ENCODE measurements around the gene DEGS1.

Gene DEGS1

DNA sequence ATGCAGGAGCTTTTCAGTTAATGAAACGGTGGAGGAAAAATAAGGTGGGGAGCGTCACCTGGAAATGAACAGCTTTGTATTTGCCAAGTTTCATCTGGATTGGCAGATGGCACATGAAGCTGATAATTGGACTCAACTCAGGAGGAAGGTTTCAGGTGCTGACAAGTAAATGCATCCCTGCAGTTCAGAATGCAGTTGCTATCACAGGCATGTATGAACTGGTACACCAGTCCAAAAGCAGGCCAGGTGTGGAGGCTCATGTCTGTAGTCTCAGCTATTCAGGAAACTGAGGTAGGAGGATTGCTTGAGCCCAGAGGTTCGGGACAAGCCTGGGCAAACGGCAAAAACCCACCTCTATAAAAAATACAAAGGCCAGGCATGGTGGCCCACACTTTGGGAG lies 15.5 kb downstream of the DEGS1 start:
- Histone ChIP-seq H2AFZ (ENCODE audit: low read length) (no peak overlapping the region), H3K27me3 (replicated peaks; ENCODE audit: insufficient read depth, low read length) (no peaks in the 10 kb centered on the region), H3K79me2 (ENCODE audit: low read length) (no peaks in the 10 kb centered on the region), H3K27ac (ENCODE audit: low read length) (no peak overlapping the region), H3K4me2 (ENCODE audit: low read depth, low read length) (no peak overlapping the region), H3K9me3 (replicated peaks; ENCODE audit: insufficient read depth, low read length) (no peaks in the 10 kb centered on the region), H3K9ac (ENCODE audit: low read length) (no peak overlapping the region), H3K4me3 (ENCODE audit: low read length) (no peak overlapping the region), H3F3A (ENCODE audit: insufficient read depth, low read length) (peaks cover 3% of the 10 kb centered on the region; the same call in 1 of the 2 replicates), H3K9me2 (replicated peaks; ENCODE audit: insufficient read depth, low read length) (no peaks in the 10 kb centered on the region), H3K36me3 (replicated peaks; ENCODE audit: insufficient read depth, low read length) (no peaks in the 10 kb centered on the region), H4K20me1 (ENCODE audit: insufficient read depth, low read length) (no peaks in the 10 kb centered on the region), H3K4me1 (ENCODE audit: low read length) (no peaks in the 10 kb centered on the region)
- TF ChIP-seq EZH2phosphoT487 (IDR thresholded peaks at IDR 0.05; ENCODE audit: low read length) (no peak), EZH2 (optimal IDR thresholded peaks at IDR 0.05; ENCODE audit: low read depth, low read length) (no peak), CTCF (IDR thresholded peaks at IDR 0.05; ENCODE audit: low read length) (no peak)
- DNase-seq, result no peak

- Histone ChIP-seq H3K9me3 (replicated peaks; ENCODE audit: insufficient read depth, low read length) (no peaks in the 10 kb centered on the region), H4K20me1 (ENCODE audit: insufficient read depth, low read length) (no peaks in the 10 kb centered on the region), H3K4me2 (ENCODE audit: low read depth, low read length) (no peak overlapping the region), H3K9me2 (replicated peaks; ENCODE audit: insufficient read depth, low read length) (no peaks in the 10 kb centered on the region), H3K9ac (ENCODE audit: low read length) (no peak overlapping the region), H3K79me2 (ENCODE audit: low read length) (no peaks in the 10 kb centered on the region), H3K27ac (ENCODE audit: low read length) (no peak overlapping the region), H3F3A (ENCODE audit: insufficient read depth, low read length) (peaks cover 3% of the 10 kb centered on the region; the same call in 1 of the 2 replicates), H3K27me3 (replicated peaks; ENCODE audit: insufficient read depth, low read length) (no peaks in the 10 kb centered on the region), H3K36me3 (replicated peaks; ENCODE audit: insufficient read depth, low read length) (no peaks in the 10 kb centered on the region), H3K4me1 (ENCODE audit: low read length) (no peaks in the 10 kb centered on the region), H2AFZ (ENCODE audit: low read length) (no peak overlapping the region), H3K4me3 (ENCODE audit: low read length) (no peak overlapping the region)
- no peak for DNase-seq
- TF ChIP-seq EZH2 (optimal IDR thresholded peaks at IDR 0.05; ENCODE audit: low read depth, low read length) (no peak), CTCF (IDR thresholded peaks at IDR 0.05; ENCODE audit: low read length) (no peak), EZH2phosphoT487 (IDR thresholded peaks at IDR 0.05; ENCODE audit: low read length) (no peak)
Measured at GRCh38 chr1:224199679-224200078, 16.6 kb downstream of the DEGS1 start.

- H3K4me2 ChIP-seq (ENCODE audit: low read depth, low read length), result no peak overlapping the region
- H3K36me3 ChIP-seq (replicated peaks; ENCODE audit: insufficient read depth, low read length), result no peaks in the 10 kb centered on the region
- no peaks in the 10 kb centered on the region for H3K9me3 ChIP-seq (replicated peaks; ENCODE audit: insufficient read depth, low read length)
- no peaks in the 10 kb centered on the region for H3K4me1 ChIP-seq (ENCODE audit: low read length)
- H3K9ac ChIP-seq (ENCODE audit: low read length), result no peak overlapping the region
- no peaks in the 10 kb centered on the region for H3F3A ChIP-seq (ENCODE audit: insufficient read depth, low read length)
- no peak overlapping the region for H2AFZ ChIP-seq (ENCODE audit: low read length)
- H4K20me1 ChIP-seq (ENCODE audit: insufficient read depth, low read length), result no peaks in the 10 kb centered on the region
- no peaks in the 10 kb centered on the region for H3K9me2 ChIP-seq (replicated peaks; ENCODE audit: insufficient read depth, low read length)
- DNase-seq, result no peak
- H3K27me3 ChIP-seq (replicated peaks; ENCODE audit: insufficient read depth, low read length), result no peaks in the 10 kb centered on the region
- H3K79me2 ChIP-seq (ENCODE audit: low read length), result no peaks in the 10 kb centered on the region
- TF ChIP-seq EZH2phosphoT487 (IDR thresholded peaks at IDR 0.05; ENCODE audit: low read length), result no peak
- H3K27ac ChIP-seq (ENCODE audit: low read length), result no peak overlapping the region
- H3K4me3 ChIP-seq (ENCODE audit: low read length), result no peak overlapping the region
Measured at GRCh38 chr1:224201383-224201782, 18.3 kb downstream of the DEGS1 start.

DNA sequence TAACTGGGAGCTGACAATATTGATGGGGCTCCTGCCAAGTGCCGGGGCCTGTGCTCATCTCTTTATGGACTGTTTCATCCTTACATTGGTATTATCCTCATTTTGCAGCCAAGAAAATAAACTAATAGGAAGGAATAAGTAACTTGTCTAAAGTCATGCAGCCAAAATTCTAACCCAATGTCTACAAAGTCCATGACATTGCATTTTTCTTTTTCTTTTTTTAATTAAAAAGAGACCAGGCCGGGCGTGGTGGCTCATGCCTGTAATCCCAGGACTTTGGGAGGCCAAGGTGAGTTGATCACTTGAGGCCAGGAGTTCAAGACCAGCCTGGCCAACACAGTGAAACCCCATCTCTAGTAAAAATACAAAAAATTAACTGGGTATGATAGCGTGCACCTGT lies 18.8 kb downstream of the DEGS1 start:
- DNase-seq, result no peak

More for the DNA sequence above, 18.8 kb downstream of the DEGS1 start:
- no peak overlapping the region for H3K9ac ChIP-seq (ENCODE audit: low read length)
- no peak overlapping the region for H3K4me3 ChIP-seq (ENCODE audit: low read length)
- H3K27ac ChIP-seq (ENCODE audit: low read length), result no peak overlapping the region
- TF ChIP-seq EZH2 (optimal IDR thresholded peaks at IDR 0.05; ENCODE audit: low read depth, low read length), result no peak
- no peak for TF ChIP-seq EZH2phosphoT487 (IDR thresholded peaks at IDR 0.05; ENCODE audit: low read length)
- TF ChIP-seq CTCF (IDR thresholded peaks at IDR 0.05; ENCODE audit: low read length), result no peak
- no peaks in the 10 kb centered on the region for H3K9me3 ChIP-seq (replicated peaks; ENCODE audit: insufficient read depth, low read length)
- H3K4me2 ChIP-seq (ENCODE audit: low read depth, low read length), result no peak overlapping the region
- H3K79me2 ChIP-seq (ENCODE audit: low read length), result no peaks in the 10 kb centered on the region
- no peaks in the 10 kb centered on the region for H3K9me2 ChIP-seq (replicated peaks; ENCODE audit: insufficient read depth, low read length)
- H2AFZ ChIP-seq (ENCODE audit: low read length), result no peak overlapping the region
- no peaks in the 10 kb centered on the region for H3K36me3 ChIP-seq (replicated peaks; ENCODE audit: insufficient read depth, low read length)
- H4K20me1 ChIP-seq (ENCODE audit: insufficient read depth, low read length), result no peaks in the 10 kb centered on the region
- H3K4me1 ChIP-seq (ENCODE audit: low read length), result no peaks in the 10 kb centered on the region
- no peaks in the 10 kb centered on the region for H3F3A ChIP-seq (ENCODE audit: insufficient read depth, low read length)
- H3K27me3 ChIP-seq (replicated peaks; ENCODE audit: insufficient read depth, low read length), result no peaks in the 10 kb centered on the region

Measured in MM.1S (cell line).